Mesenteric fat pad (tissue), 1 donor: ENCODE measurements around the gene CYBB. TPM values are rescaled to one million over a fixed set of nuclear protein-coding genes. Genes with fewer than 3 reads are reported as not detected.
"Not testable (repeated sequence)": the region's sequence is repeated elsewhere in the genome, so short reads cannot be mapped to it uniquely, and the experiment has no call there.

Source experiments
- DNase-seq: peaks from one replicate; pipeline ENCODE4 v3.0.0-alpha.2; 2020; ENCODE audit warnings: low spot score
- long read RNA-seq: library from polyadenylated mRNA; unstranded; transcript quantifications from one replicate; pipeline ENCODE4 v2.0.0, GENCODE V29; 2020
- total RNA-seq: library from RNA; stranded (reverse); fragmentation: NEBNext Ultra II Directional; extraction: Animal tissue kit (Norgen Biotek cat#: 25700); gene quantifications from one replicate; pipeline ENCODE4 v1.2.1, GENCODE V29; 2021
- donor health status: DM: yes; HTN: yes; CAD: no.

The CYBB gene
- 77.0 TPM for total RNA-seq
- long read RNA-seq, full-length matches to known transcripts: 18 of 26 reads
- long read RNA-seq, partial matches to known transcripts: 3 of 26 reads
- long read RNA-seq, other reads (novel, unspliced or antisense): 5 of 26 reads

DNA sequence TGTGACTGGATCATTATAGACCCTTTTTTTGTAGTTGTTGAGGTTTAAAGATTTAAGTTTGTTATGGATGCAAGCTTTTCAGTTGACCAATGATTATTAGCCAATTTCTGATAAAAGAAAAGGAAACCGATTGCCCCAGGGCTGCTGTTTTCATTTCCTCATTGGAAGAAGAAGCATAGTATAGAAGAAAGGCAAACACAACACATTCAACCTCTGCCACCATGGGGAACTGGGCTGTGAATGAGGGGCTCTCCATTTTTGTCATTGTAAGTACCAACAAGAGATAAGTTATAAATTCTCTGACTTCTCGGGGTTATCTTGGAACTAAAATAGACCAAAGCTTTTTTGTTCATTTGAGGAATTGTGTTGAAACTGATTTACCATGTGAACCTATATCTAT is at the start of gene CYBB:
Gene CYBB (plus strand): TSS at position 203 of the 400 bp plus-strand sequence. CDS start 19 bp downstream, at position 222.
- no peak for DNase-seq

DNA sequence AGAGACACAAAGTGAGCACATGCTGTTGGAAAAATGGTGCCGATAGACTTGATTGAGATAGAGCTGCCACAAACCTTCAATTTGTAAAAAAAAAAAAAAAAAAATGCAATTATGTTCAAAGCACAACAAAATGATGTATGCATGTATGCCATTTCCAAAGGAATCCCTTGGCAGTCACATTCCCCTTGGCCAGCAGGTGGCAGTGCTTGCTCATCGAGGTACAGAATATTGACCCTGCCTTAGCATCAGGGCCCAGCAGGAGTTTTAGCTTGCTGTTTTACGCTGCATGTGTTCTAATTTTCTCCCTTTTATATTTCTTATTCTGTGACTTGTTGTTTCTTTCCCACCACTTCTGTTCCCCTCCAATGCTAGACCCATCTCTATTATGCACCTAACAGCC is 34.5 kb upstream of the CYBB start:
- DNase-seq: no peak

DNA sequence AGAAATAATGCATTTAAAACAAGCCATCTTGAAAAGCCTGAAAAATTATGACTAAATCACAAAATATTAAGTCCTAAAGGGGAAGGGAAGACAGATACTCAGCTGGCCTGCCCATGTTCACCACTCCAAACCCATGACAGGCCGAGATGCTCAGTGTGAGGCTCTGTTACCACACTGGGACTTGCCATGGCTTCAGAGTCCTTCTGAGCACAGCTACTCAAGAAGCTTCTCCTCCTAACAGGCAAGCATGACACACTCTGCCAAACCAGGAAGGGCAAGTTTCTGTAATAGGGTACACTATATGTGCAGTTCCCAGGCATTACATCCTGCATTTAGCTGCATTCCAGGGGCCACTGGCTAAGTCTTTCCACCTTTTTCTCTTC is 34.0 kb upstream of the CYBB start:
- no peak for DNase-seq

DNA sequence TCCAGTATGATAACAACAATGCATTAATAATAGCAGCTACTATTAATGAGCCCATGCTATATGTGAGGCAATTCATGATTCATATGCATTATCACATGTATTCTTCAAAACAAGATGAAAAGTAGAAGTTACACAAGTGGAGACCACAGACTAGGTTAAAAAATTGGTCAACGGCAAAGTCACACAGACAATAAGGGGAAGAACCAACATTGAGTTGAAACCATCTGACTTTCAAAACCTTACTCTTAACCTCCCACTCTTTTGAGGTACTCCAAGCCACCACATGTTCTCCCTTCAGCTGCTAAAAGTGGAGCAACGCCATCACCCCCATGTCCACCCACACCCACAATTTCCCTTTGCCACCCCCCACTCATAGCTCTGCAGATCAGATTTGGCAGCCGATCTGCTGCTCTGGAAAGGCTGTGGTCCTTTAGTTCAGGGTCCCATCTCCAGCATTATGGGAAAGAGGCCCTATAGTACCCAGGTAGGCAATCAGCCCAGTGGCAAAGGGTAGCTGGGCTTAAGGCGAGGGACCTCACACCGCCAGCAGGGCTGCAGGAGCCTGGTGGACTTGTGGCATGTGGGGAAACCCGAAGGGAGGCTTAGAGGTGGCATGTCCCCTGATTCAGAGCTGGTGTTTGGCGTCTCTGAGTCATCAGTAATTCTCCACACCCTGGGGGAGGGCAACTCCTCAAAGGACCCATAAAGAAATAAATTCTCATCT is 33.5 kb upstream of the CYBB start:
- no peak for DNase-seq

DNA sequence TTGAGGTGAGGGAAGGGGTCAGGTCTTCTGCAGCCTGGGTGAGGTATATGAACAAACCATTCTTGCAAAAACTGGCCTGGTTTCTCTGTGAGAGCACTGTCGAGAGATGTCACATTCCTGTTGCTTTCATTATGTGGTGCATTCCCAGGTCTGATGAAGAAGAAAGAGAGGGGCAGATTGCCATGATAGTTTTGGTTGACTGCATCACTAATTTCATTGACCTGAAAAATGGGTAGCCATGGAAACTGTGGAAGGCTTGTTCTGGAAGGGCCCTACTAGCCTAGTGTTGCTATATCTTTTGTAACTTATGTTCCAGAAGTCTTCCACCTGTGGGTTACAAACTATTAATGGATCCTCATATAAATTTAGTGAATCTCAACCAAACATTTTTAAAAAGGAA is 32.9 kb upstream of the CYBB start:
- DNase-seq: no peak

DNA sequence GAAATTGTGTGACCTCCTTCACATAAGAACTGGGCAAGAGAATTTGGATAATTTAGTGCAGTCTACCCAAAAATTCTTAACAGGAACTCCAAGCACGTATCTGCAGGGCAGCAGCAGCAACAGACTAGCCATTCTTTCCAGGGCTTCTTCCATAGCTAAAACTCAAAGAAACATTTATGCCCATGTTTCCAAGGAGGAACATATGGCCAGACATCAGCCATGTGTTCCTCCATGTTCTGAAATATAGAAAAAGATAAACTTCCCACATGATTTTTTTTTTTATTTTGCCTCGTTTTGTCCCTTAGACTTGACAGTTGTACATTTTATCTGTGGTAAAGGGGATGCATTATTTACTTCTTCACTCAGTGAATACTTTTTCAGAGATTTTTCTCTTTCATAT is 27.6 kb upstream of the CYBB start:
- DNase-seq: no peak

DNA sequence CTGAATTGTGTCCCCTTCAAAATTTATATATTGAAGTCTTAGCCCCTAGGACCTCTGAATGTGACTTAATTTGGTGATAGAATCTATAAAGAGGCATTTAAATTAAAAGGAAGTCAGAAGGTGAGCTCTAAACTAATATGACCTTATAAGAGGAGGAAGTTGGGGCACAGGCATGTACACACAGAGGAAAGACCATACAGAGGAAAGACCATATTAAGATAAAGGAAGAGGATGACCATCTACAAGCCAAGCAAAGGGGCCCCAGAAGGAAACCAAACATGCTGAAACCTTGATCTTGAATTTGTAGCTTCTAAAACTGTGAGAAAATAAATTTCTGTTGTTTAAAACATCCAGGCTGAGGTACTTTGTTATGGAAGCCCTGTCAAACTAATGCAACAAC is 26.9 kb upstream of the CYBB start:
- no peak for DNase-seq

DNA sequence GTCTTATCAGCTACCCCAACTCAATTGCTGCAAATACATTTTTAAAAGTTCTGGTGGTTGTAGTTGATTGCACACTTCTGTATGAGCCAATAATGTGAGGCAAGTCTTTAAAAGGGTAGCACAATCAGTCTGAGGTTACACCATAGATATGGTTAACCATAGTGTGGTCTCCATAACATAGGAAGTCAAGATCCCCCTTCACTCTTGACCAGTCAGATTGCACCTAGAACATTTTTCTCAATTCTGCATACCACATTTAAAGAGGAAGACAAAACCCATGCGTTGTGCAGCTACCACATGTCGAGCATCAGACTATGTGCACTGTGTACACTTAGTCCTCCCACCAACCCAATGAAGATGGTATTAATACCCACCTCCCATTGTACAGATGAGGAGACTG is 26.5 kb upstream of the CYBB start:
- no peak for DNase-seq

DNA sequence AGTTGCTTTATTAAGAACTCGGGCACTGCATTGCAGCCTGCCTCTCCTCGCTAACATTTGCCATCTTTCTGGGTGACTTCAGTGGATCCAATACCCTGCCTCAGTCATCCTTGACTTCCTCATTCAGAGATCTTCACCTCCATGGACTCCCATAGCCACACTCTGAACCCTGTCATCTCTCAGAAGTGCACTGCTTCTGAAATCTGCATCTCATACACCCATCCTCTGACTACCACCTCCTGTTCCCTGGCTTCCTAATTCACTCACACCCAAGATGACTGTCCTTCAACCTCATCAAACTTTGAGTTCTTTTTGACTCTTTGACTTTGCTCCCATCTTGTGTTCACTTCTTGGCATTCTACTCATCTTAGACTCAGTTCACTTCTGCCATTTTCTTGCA is 25.3 kb upstream of the CYBB start:
- no peak for DNase-seq

DNA sequence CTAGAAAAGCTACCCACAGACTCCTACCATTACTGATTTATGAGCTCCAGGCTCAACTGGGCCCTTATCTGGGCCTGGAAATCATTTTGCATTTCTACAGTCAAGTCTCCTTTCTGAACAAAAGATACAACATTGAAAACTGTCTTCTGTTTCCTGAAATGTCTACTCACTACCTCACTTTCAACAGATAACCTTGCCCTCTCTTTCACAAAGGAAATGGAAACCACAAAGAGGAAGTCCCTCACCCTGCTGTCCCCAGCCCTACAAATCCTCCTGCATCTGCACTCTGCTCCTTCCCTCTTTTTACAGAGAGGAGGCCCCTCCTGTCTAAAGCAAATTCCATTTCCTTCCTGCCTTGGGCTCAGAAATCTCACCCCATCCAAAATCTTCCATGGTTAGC is 24.8 kb upstream of the CYBB start:
- DNase-seq: no peak

DNA sequence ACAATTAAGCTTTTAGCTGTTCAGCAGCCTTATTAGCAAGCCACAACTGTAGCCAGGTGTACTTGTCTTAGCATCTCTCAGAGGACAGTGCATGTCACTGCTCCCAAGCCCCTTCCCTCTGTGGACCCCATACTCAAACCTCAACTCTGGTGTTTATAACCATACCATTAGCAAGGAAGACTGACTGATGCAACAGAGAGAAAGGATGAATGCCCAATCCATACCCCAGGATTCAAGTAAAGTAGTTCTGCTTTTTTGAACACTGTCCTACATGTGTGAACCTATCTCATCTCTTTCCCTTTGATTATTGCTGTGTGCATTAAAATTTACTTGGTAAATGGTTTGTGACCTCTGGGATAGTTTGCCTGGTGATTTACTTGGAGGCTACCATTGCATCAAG is 22.8 kb upstream of the CYBB start:
- DNase-seq: no peak

DNA sequence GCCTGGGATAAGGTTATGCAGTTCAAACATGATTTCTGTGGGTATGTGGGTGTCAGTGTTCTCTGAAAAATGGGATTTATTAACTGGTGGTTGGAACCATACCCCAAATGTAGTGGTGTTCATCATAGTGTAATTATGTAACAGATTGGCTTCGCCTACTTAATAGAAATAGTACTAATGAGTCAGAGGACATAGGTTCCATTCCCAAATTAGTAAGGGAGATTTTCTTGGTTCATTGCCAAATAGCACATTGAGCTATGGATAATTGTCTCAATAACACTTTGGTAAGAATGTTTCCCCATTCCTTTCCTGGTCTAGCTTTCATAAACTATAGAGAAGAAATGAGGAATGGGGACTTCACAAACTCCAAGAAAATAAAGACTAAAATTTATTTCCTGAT is 20.5 kb upstream of the CYBB start:
- DNase-seq: no peak

DNA sequence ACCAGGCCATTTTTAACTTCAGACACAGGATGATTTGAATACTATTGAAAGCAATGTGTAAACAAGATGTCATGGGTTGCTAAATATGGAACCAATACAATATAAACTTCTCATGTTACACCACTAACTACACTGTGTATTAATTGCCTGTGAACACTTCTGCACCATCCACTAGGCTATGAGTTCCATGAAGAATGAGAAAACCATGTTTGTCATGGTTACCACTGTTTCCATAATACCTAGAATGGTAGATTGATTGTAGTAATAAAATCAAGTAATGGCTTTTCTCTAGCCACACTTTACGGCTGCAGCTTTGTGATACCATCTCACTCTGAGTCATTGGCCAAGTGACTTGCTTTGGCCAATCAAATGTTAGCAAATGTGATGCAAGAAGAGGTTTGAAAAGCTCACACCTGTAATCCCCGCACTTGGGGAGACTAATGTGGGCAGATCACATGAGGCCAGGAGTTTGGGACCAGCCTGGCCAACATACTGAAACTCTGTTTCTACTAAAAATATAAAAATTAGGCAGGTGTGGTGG is 19.9 kb upstream of the CYBB start:
- no peak for DNase-seq

DNA sequence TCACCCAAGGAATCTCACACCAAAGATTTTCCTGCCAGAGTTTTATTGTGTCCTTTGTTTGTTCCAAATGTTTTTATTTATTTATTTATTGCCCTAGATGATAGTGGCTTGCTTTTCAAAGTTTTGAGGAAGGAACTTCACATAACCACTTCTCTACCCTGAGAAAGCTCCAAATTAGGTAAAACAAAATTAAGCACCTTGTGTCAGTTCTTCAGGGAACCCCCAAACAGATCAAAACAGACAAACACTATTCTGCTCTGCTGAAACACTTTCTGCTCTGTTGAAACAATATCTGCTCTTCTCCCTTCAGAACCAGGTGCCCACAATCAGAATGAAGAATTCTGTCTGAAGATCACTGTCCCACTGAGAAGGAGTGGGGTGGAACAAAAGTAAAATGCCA is 16.5 kb upstream of the CYBB start:
- DNase-seq: no peak

DNA sequence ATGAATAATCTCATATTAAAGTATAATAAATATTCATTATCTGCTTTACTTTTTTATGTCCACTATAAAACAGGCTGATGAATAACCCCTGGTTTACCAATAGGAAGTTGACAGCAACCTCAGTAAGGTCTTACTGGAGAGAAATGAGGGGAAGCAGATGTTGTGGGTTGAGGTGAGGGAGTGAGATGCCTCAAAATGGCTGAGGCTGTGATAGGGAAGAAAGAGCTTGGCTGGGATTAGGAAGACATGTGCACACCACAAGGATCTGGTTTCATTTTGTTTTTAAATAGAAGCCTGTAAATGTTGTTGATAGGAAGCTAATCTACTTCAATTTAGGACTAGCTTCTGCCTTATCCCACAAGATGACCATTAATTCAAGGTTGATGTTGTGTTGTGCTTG is 14.4 kb upstream of the CYBB start:
- no peak for DNase-seq

DNA sequence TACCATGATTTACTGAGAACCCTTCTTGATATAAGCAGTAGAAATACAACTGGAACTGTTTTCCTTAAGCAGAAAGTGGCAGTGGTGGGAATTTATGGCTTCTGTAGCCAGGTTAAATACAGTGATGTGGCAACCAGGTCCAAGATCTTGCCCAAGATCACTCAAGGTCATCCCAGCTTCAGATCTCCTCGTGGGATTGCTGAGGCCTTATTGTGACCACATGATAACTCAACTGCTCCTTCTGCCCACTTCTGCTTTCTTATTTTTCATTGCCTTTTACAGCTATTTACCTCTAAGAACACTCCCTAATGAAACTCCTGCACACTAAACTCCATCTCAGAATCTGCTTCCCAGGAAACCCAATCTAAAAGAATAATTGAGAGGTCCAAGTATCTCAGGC is 12.4 kb upstream of the CYBB start:
- no peak for DNase-seq

DNA sequence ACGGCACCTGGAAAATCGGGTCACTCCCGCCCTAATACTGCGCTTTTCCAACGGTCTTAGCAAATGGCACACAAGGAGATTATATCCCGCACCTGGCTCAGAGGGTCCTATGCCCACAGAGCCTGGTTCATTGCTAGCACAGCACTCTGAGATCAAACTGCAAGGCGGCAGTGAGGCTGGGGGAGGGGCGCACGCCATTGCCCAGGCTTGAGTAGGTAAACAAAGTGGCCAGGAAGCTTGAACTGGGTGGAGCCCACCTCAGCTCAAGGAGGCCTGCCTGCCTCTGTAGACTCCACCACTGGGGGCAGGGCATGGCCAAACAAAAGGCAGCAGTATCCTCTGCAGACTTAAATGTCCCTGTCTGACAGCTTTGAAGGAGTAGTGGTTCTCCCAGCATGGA is 11.0 kb upstream of the CYBB start:
- not testable (repeated sequence) for DNase-seq

DNA sequence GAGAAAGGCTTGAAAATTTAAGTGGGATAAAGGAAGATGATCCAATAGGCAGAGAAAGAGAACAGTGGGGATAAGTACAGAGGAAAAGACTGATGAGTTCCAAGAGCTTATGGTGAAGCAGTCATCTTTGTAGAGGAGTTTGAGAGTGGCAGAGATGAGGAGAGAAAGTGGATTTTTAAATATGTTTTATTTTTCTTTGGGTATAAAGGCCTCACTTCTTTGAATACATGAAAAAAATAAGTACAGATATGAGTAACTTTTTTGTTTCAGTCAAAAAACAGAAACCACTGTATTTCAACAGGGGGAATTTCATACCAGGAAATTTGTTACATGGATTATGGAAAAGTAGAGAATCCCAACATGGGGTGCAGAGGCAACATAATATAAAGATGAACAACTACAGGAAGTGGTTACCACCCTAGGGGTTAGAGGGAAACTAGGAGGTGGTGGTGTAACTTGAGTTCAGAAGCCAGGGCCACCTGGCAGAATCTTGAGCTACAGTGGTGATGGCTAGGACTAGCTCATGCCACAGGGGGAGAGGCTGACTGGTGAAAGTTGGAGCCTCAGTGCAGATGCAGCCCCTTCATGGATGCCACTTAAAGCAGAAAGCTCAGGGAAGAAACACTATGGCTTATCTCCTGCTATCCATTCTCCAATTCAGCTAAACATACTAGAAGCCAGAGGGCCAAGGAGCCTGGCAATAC is 3.4 kb upstream of the CYBB start:
- DNase-seq: no peak

DNA sequence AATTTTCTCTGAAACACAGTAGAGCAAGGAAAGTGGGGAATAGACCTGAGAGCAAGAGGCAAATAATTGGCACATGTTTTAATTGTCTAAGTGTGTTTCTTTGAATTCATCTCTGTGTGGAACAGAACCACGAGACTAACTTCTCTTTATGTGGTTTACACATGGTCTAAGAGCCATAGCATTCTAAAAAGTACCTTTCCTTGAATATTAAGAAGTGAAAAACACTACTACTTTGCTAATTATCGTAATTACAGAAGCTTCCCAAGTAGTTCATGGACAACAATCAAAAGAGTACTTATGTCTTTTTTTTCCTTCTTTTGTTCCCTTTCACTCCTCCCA is 2.9 kb upstream of the CYBB start:
- DNase-seq: no peak

DNA sequence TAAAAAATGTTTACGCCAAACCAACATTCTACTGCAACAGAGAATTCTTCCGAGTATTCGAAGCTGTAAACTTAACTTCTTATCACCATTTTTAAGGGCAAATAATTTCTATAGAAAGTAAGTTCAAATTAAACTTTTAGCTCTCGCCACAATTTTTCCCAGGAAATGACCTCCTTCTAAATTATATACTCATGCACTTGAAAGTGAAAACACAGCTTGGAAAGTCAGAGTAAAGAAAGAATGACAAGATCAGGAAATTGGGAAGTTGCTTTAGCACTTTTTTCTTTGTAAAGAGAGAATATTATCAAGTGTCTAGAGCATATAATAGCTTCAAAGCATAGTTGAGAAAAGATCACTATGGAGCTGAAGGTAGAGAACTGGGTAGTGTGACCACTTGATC is 1.2 kb downstream of the CYBB start:
- DNase-seq: no peak

DNA sequence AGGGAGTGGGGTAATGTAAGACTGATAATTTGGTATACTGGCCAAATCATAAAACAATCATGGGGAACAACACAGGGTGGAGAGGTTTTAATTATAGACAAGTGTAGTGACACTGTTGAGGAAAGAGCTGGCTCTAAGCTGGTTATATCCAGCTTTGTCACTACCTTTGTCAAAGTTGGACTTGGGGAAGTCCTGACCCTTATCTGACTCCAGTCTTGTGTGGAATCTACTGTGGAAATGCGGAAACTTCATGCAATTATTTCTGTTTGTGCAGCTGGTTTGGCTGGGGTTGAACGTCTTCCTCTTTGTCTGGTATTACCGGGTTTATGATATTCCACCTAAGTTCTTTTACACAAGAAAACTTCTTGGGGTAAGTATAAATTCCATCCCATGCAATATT is 2.0 kb downstream of the CYBB start:
- DNase-seq: no peak

DNA sequence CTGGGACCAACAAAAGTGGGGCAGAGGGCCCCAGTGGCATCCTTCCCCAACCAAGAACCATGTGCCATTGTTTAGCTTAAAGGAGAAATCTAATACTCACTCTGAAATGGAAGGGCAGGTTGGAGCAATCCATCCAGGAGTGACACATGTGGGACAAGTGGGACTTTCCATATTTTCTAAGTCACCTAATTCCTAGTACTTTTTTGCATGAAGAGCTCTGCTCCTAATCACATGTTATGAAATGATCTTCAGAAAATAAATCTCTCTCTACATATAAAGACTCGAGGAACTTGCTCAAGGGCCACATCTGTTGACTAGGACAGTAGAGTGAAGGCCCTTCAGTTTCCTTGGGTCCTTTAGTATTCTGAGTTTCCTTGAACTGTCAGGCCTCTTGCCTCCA is 2.5 kb downstream of the CYBB start:
- DNase-seq: no peak

DNA sequence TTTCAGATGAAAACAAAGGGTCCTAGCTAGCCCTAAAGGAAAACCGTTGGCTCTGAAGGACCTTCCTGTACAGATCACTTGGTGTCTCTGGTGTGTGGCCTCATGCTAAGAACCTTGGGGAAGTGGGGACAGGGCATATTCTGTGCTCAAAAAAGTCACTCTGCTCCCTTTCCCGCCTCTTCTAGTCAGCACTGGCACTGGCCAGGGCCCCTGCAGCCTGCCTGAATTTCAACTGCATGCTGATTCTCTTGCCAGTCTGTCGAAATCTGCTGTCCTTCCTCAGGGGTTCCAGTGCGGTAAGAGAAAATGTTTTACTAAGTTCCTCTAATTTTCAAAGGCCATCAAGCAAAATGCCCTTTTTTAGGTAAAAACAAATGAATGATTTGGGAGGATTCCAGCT is 3.4 kb downstream of the CYBB start:
- no peak for DNase-seq
